Subcutaneous adipose tissue (tissue), 4 donors: ENCODE results near the gene KAZN. TPM values are rescaled to one million over a fixed set of nuclear protein-coding genes. Genes with fewer than 3 reads are reported as not detected.

Experiments used
- total RNA-seq, 4 donors: library from RNA; depleted of rRNA; stranded (reverse); fragments of >200 nt; gene quantifications; one replicate each; pipeline ENCODE4 v1.1.0, GENCODE V29; 2016
- TF ChIP-seq, protein P1 (sequence below): fragments of 450-650 bp; IDR thresholded peaks from one replicate; pipeline ENCODE4 v1.5.1; 2016; ENCODE audit warnings: low read depth, mild to moderate bottlenecking, control low read depth, antibody characterized with exemption, moderate library complexity

KAZN gene
- total RNA-seq, 4 donors from 2014 or later = 7.5 to 22.2 (median 10.4) TPM

- TF ChIP-seq, protein P1, sequence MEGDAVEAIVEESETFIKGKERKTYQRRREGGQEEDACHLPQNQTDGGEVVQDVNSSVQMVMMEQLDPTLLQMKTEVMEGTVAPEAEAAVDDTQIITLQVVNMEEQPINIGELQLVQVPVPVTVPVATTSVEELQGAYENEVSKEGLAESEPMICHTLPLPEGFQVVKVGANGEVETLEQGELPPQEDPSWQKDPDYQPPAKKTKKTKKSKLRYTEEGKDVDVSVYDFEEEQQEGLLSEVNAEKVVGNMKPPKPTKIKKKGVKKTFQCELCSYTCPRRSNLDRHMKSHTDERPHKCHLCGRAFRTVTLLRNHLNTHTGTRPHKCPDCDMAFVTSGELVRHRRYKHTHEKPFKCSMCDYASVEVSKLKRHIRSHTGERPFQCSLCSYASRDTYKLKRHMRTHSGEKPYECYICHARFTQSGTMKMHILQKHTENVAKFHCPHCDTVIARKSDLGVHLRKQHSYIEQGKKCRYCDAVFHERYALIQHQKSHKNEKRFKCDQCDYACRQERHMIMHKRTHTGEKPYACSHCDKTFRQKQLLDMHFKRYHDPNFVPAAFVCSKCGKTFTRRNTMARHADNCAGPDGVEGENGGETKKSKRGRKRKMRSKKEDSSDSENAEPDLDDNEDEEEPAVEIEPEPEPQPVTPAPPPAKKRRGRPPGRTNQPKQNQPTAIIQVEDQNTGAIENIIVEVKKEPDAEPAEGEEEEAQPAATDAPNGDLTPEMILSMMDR = no peak
Observed at GRCh38 chr1:14723401-14723800, 124.9 kb downstream of the KAZN start.

GRCh38 chr1:14724246-14724645 is 125.8 kb downstream of the KAZN start:
- TF ChIP-seq, protein P1 = no peak

DNA sequence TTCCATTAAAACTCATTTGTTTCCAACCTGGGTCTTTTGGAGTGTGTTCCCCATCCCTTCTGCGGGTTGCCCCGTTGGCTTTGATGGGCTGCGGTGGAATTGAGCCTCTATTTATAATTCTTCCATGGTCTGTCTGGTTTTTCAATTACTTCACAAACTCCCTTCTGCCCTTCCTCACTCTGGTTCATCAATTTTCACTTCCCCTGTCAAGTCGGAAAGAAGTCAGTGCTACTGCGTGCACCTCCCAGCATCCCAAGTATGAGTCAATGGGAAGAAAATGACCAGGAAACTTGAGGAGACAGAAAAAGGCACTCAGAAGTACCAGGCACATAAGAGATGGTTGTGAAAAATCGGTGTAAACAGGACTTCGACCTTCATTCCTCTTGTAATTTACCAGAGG is 126.2 kb downstream of the KAZN start:
- TF ChIP-seq, protein P1 = no peak

GRCh38 chr1:14725238-14725637 is 126.8 kb downstream of the KAZN start:
- TF ChIP-seq, protein P1 = no peak

DNA sequence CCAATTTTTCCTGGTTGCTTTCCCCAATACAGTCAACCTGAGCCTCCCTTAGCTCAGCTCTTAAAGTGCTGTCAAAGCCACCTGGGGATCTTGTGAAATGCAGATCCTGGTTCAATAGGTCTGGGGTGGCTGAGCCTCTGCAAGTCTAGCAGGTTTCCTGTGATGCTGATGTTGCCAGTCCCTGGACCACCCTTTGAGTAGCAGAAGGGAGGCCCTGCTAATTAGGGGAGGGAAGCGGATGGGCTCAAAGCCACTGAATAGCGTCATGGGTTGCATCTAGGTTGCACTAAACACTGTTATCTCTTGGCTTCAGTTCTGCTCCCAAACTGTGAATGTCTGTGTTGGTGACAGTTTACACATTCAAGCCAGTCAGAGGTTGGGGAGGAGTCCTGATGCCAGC is 127.2 kb downstream of the KAZN start:
- TF ChIP-seq, protein P1 = no peak

DNA sequence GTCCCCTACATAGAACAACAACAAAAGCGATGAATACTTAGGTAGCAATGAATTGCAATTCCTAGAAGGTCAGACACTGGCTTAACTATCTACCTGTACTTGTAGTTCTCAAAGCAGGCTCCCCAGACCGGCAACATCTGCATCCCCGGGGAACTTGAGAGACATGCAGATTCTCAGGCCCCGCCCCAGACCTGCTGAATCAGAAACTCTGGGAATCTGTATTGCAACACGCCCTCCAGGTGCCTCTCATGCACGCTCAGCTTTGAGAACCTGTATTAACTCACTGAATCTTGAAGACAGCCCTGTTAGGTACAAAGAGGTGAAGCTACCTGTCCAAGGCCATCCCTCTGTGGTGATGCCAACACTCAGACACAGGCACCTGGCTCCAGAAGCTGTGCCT is 128.1 kb downstream of the KAZN start:
- TF ChIP-seq, protein P1 = no peak

DNA sequence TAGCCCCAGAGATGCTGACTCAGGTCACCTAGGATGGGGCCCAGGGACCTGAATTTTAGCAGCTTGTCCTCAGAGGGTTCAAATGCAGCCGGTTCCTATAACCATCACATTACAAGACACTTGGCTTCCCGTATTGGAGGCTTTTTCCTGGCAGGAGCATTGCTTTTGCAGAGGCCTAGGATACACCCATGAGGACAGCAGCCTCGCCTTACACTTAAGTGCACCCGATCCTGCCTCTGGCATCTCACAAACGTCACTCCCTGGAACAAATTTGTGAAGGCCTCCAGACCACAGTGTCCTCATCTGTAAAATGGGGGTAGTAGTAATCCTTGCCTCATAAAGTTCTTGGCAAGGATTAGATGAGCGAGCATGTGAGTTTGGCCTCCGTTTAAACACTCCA is 130.0 kb downstream of the KAZN start:
- TF ChIP-seq, protein P1 = no peak

- TF ChIP-seq, protein P1 = no peak
Observed at GRCh38 chr1:14732728-14733047, 134.2 kb downstream of the KAZN start.
